ENCODE measurements around the gene GLIS1. TPM values are rescaled to one million over a fixed set of nuclear protein-coding genes. Genes with fewer than 3 reads are reported as not detected.

GLIS1 gene
- total and polyA plus RNA-seq, 2 of the 8 experiments (the other 6 are each of a cell fraction or from before 2014, with no cell fraction given), result 0.15 to 0.22 TPM

DNA sequence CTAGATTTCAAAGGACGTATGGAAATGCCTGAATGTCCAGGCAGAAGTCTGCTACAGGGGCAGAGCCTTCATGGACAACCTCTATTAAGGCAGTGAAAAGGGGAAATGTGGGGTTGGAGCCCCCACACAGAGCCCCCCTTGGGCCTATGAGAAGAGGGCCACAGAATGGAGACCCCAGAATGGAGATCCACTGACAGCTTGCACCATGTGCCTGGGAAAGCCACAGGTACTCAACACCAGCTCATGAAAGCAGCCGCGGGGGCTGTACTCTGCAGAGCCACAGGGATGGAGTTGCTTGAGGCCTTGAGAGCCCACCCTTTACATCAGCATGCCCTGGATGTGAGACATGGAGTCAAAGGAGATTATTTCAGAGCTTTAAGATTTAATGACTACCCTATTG, 171.1 kb downstream of the GLIS1 start:
- Histone ChIP-seq H2BK20ac (ENCODE audit: low read length) (no peak overlapping the region), H3K4me1 (replicated peaks in 1 of 4; ENCODE audit: control insufficient read depth in 3 of 4, insufficient read depth in 4 of 4, low read length in 3 of 4) (peaks cover 0 to 3% (median 1%) of the 10 kb centered on the region in 4 experiments; a peak in 3 of 7 replicates), H3K27me3 (replicated peaks in 1 of 4; ENCODE audit: control insufficient read depth in 3 of 4, extremely low read depth in 1 of 4, insufficient read depth in 3 of 4, low read length in 3 of 4) (no peaks in the 10 kb centered on the region), H3K9ac (replicated peaks in 1 of 4; ENCODE audit: extremely low read depth in 1 of 4, low read depth in 3 of 4, low read length in 3 of 4) (no peak overlapping the region), H2BK120ac (replicated peaks; ENCODE audit: low read depth, low read length) (no peak overlapping the region), H4K5ac (ENCODE audit: insufficient read length, low read depth, low read length) (no peak overlapping the region), H3K36me3 (ENCODE audit: control insufficient read depth in 2 of 4, insufficient read depth in 4 of 4, low read length in 3 of 4) (no peaks in the 10 kb centered on the region), H3K23me2 (ENCODE audit: low read depth, low read length) (no peaks in the 10 kb centered on the region), H3K79me1 (ENCODE audit: low read depth, low read length) (no peaks in the 10 kb centered on the region), H3K27ac (ENCODE audit: low read depth, low read length) (no peak overlapping the region), H3K23ac (ENCODE audit: insufficient read length) (no peak overlapping the region), H2BK12ac (ENCODE audit: low read depth, low read length) (no peak overlapping the region), H4K8ac (ENCODE audit: extremely low read depth, insufficient read depth, low read length) (no peak overlapping the region), H3K9me3 (ENCODE audit: insufficient read depth in 2 of 2, low read depth in 1 of 2, low read length in 1 of 2) (peaks cover 3 to 9% of the 10 kb centered on the region in 2 experiments; a peak in 3 of 4 replicates), H2AK5ac (ENCODE audit: low read depth, low read length) (no peak overlapping the region), H2BK5ac (ENCODE audit: low read depth, low read length) (no peak overlapping the region), H3K18ac (ENCODE audit: extremely low read depth, low read length) (no peak overlapping the region), H3K79me2 (ENCODE audit: control insufficient read depth in 1 of 2, insufficient read depth in 2 of 2, low read length in 2 of 2) (no peaks in the 10 kb centered on the region), H3K4me2 (ENCODE audit: insufficient read depth in 1 of 2, low read depth in 2 of 2, low read length in 2 of 2) (no peak overlapping the region), H4K91ac (replicated peaks; ENCODE audit: insufficient read length, low read length) (no peak overlapping the region), H3K4ac (replicated peaks; ENCODE audit: insufficient read length, low read depth, low read length) (no peak overlapping the region), H3K4me3 (ENCODE audit: extremely low read depth in 1 of 4, insufficient read depth in 2 of 4, low read depth in 3 of 4, low read length in 4 of 4) (no peak overlapping the region), H3K56ac (replicated peaks; ENCODE audit: insufficient read length, low read depth, low read length) (no peak overlapping the region), H4K20me1 (replicated peaks in 1 of 2; ENCODE audit: control insufficient read depth in 1 of 2, insufficient read depth in 2 of 2, low read length in 2 of 2) (no peaks in the 10 kb centered on the region), H2AFZ (ENCODE audit: low read length) (no peak overlapping the region), H2BK15ac (ENCODE audit: low read length) (no peak overlapping the region), H3K14ac (ENCODE audit: insufficient read length) (no peak overlapping the region)
- 98% methylated on average over 3 of the region's 3 CpGs; no CpG with 5 or more reads in 1 of the 2 experiments for WGBS, 2 experiments (ENCODE audit: extremely low coverage in 1 of 2, insufficient coverage in 1 of 2, insufficient read length in 1 of 2, insufficient replicate concordance in 2 of 2, low coverage in 1 of 2, low lambda C conversion rate in 2 of 2, missing lambda C conversion rate in 1 of 2)
- FAIRE-seq, result no peak
- ChIA-PET CTCF (ENCODE audit: partially characterized antibody) (interaction anchor here (1.7 kb wide), 1 partner anchor 9 kb away, joined by 7 read pairs; no protein-coding TSS in a partner anchor), POLR2A (ENCODE audit: partially characterized antibody) (interaction anchor here (1.1 kb wide), 1 partner anchor 23 kb away, joined by 3 read pairs; no protein-coding TSS in a partner anchor)
- no peak for DNase-seq (ENCODE audit: low read depth in 1 of 2, low spot score in 2 of 2)
- TF ChIP-seq FOSL1 (IDR thresholded peaks at IDR 0.05; ENCODE audit: insufficient read depth, low read depth, low read length) (no peak), SAP30 (IDR thresholded peaks at IDR 0.05; ENCODE audit: insufficient read depth, insufficient replicate concordance, low read length) (no peak)

Data from H1 (cell line).